ENCODE measurements around the gene FSTL5. TPM values are rescaled to one million over a fixed set of nuclear protein-coding genes. Genes with fewer than 3 reads are reported as not detected.

FSTL5 gene
- total RNA-seq, 1 experiment from 2014 or later = not detected

- in situ Hi-C loops (cut with HindIII; ENCODE audit: low pct_unique_long_range_greater_than_20kb, low sequenced_read_pairs) = no loop called here
- no peak for DNase-seq (ENCODE audit: low read depth)
Observed at GRCh38 chr4:161573836-161574235, 590.0 kb downstream of the FSTL5 start.

GRCh38 chr4:161564230-161564834, 599.5 kb downstream of the FSTL5 start:
- in situ Hi-C loops (cut with HindIII; ENCODE audit: low pct_unique_long_range_greater_than_20kb, low sequenced_read_pairs) = no loop called here
- DNase-seq (ENCODE audit: low read depth) = no peak

GRCh38 chr4:161555689-161556660, 607.8 kb downstream of the FSTL5 start:
- peak; percentile 37 for DNase-seq (ENCODE audit: low read depth)
- in situ Hi-C loops (cut with HindIII; ENCODE audit: low pct_unique_long_range_greater_than_20kb, low sequenced_read_pairs) = no loop called here

- in situ Hi-C loops (cut with HindIII; ENCODE audit: low pct_unique_long_range_greater_than_20kb, low sequenced_read_pairs) = no loop called here
- DNase-seq (ENCODE audit: low read depth) = peak; percentile 46
Observed at GRCh38 chr4:161554372-161554990, 609.3 kb downstream of the FSTL5 start.

- in situ Hi-C loops (cut with HindIII; ENCODE audit: low pct_unique_long_range_greater_than_20kb, low sequenced_read_pairs) = no loop called here
- DNase-seq (ENCODE audit: low read depth) = no peak
Observed at GRCh38 chr4:161546902-161547301, 616.9 kb downstream of the FSTL5 start.

GRCh38 chr4:161540265-161540664, 623.5 kb downstream of the FSTL5 start:
- in situ Hi-C loops (cut with HindIII; ENCODE audit: low pct_unique_long_range_greater_than_20kb, low sequenced_read_pairs) = no loop called here
- no peak for DNase-seq (ENCODE audit: low read depth)

- in situ Hi-C loops (cut with HindIII; ENCODE audit: low pct_unique_long_range_greater_than_20kb, low sequenced_read_pairs) = no loop called here
- no peak for DNase-seq (ENCODE audit: low read depth)
Observed at GRCh38 chr4:161538941-161539340, 624.9 kb downstream of the FSTL5 start.

- in situ Hi-C loops (cut with HindIII; ENCODE audit: low pct_unique_long_range_greater_than_20kb, low sequenced_read_pairs) = no loop called here
Observed at GRCh38 chr4:161530710-161531109, 633.1 kb downstream of the FSTL5 start.

GRCh38 chr4:161525121-161525520, 638.7 kb downstream of the FSTL5 start:
- in situ Hi-C loops (cut with HindIII; ENCODE audit: low pct_unique_long_range_greater_than_20kb, low sequenced_read_pairs) = no loop called here
- DNase-seq (ENCODE audit: low read depth) = no peak

More at GRCh38 chr4:161530710-161531109, 633.1 kb downstream of the FSTL5 start:
- DNase-seq (ENCODE audit: low read depth) = no peak

GRCh38 chr4:161522031-161522430, 641.8 kb downstream of the FSTL5 start:
- no peak for DNase-seq (ENCODE audit: low read depth)
- in situ Hi-C loops (cut with HindIII; ENCODE audit: low pct_unique_long_range_greater_than_20kb, low sequenced_read_pairs) = no loop called here

- DNase-seq (ENCODE audit: low read depth) = no peak
- in situ Hi-C loops (cut with HindIII; ENCODE audit: low pct_unique_long_range_greater_than_20kb, low sequenced_read_pairs) = no loop called here
Observed at GRCh38 chr4:161519611-161520010, 644.2 kb downstream of the FSTL5 start.

- in situ Hi-C loops (cut with HindIII; ENCODE audit: low pct_unique_long_range_greater_than_20kb, low sequenced_read_pairs) = no loop called here
- DNase-seq (ENCODE audit: low read depth) = no peak
Observed at GRCh38 chr4:161517941-161518340, 645.9 kb downstream of the FSTL5 start.

GRCh38 chr4:161505141-161505540, 658.7 kb downstream of the FSTL5 start:
- in situ Hi-C loops (cut with HindIII; ENCODE audit: low pct_unique_long_range_greater_than_20kb, low sequenced_read_pairs) = no loop called here
- no peak for DNase-seq (ENCODE audit: low read depth)

- in situ Hi-C loops (cut with HindIII; ENCODE audit: low pct_unique_long_range_greater_than_20kb, low sequenced_read_pairs) = no loop called here
- DNase-seq (ENCODE audit: low read depth) = no peak
Observed at GRCh38 chr4:161498155-161498554, 665.6 kb downstream of the FSTL5 start.

GRCh38 chr4:161486461-161486860, 677.3 kb downstream of the FSTL5 start:
- in situ Hi-C loops (cut with HindIII; ENCODE audit: low pct_unique_long_range_greater_than_20kb, low sequenced_read_pairs) = no loop called here

GRCh38 chr4:161466316-161466715, 697.5 kb downstream of the FSTL5 start:
- in situ Hi-C loops (cut with HindIII; ENCODE audit: low pct_unique_long_range_greater_than_20kb, low sequenced_read_pairs) = no loop called here
- no peak for DNase-seq (ENCODE audit: low read depth)

More at GRCh38 chr4:161486461-161486860, 677.3 kb downstream of the FSTL5 start:
- no peak for DNase-seq (ENCODE audit: low read depth)

- in situ Hi-C loops (cut with HindIII; ENCODE audit: low pct_unique_long_range_greater_than_20kb, low sequenced_read_pairs) = no loop called here
- DNase-seq (ENCODE audit: low read depth) = no peak
Observed at GRCh38 chr4:161463436-161463835, 700.4 kb downstream of the FSTL5 start.

- in situ Hi-C loops (cut with HindIII; ENCODE audit: low pct_unique_long_range_greater_than_20kb, low sequenced_read_pairs) = no loop called here
Observed at GRCh38 chr4:161457906-161458305, 705.9 kb downstream of the FSTL5 start.

GRCh38 chr4:161457311-161457710, 706.5 kb downstream of the FSTL5 start:
- DNase-seq (ENCODE audit: low read depth) = no peak
- in situ Hi-C loops (cut with HindIII; ENCODE audit: low pct_unique_long_range_greater_than_20kb, low sequenced_read_pairs) = no loop called here

More at GRCh38 chr4:161457906-161458305, 705.9 kb downstream of the FSTL5 start:
- DNase-seq (ENCODE audit: low read depth) = no peak
